Neural progenitor cell (in vitro differentiated cells): Measurements from ENCODE around the gene TARBP1. TPM values are rescaled to one million over a fixed set of nuclear protein-coding genes. Genes with fewer than 3 reads are reported as not detected.

ENCODE experiments used
- DNase-seq: peaks from one replicate; pipeline ENCODE4 v3.0.0-alpha.2; 2016; ENCODE audit warnings: low spot score
- H2AFZ ChIP-seq: fragments of 200-600 bp; sonication (generic); replicated peaks from 2 replicates; pipeline ENCODE4 v1.6.1; 2016; ENCODE audit warnings: antibody characterized with exemption
- H3F3A ChIP-seq: fragments of 200-600 bp; sonication (generic); 2 replicates; pipeline ENCODE4 v1.6.1; 2016; ENCODE audit warnings: antibody characterized with exemption, low read depth
- H3K27ac ChIP-seq: fragments of 200-600 bp; sonication (generic); 2 replicates; pipeline ENCODE4 v1.5.1; 2016; ENCODE audit warnings: mild to moderate bottlenecking
- H3K27me3 ChIP-seq: fragments of 200-600 bp; sonication (generic); 2 replicates; pipeline ENCODE4 v1.6.1; 2016; ENCODE audit warnings: mild to moderate bottlenecking, moderate library complexity
- H3K36me3 ChIP-seq: fragments of 200-600 bp; sonication (generic); 2 replicates; pipeline ENCODE4 v1.5.1; 2016
- H3K4me1 ChIP-seq: fragments of 200-600 bp; sonication (generic); 2 replicates; pipeline ENCODE4 v1.6.1; 2016; ENCODE audit warnings: mixed run types
- H3K4me2 ChIP-seq: fragments of 200-600 bp; sonication (generic); 2 replicates; pipeline ENCODE4 v1.6.1; 2016
- H3K4me3 ChIP-seq: fragments of 200-600 bp; sonication (generic); 2 replicates; pipeline ENCODE4 v1.5.1; 2016
- H3K79me2 ChIP-seq: fragments of 200-600 bp; sonication (generic); 2 replicates; pipeline ENCODE4 v1.6.1; 2016; ENCODE audit warnings: low read depth
- H3K9ac ChIP-seq: fragments of 200-600 bp; sonication (generic); 2 replicates; pipeline ENCODE4 v1.6.1; 2016
- H3K9me3 ChIP-seq: fragments of 200-600 bp; sonication (generic); 2 replicates; pipeline ENCODE4 v1.5.1; 2016; ENCODE audit warnings: low read depth
- H4K20me1 ChIP-seq: fragments of 200-600 bp; sonication (generic); 2 replicates; pipeline ENCODE4 v1.6.1; 2016; ENCODE audit warnings: low read depth
- H3K27ac Mint-ChIP-seq: 3 replicates; pipeline ENCODE4 v1.8.0; 2021; ENCODE audit warnings: mixed read lengths
- H3K27me3 Mint-ChIP-seq: 2 replicates; pipeline ENCODE4 v1.8.0; 2022; ENCODE audit warnings: low read depth, mild to moderate bottlenecking, inconsistent platforms, moderate library complexity, mixed read lengths; ENCODE audit not compliant: insufficient read depth
- H3K36me3 Mint-ChIP-seq: 3 replicates; pipeline ENCODE4 v1.8.0; 2021; ENCODE audit warnings: mixed read lengths
- H3K4me1 Mint-ChIP-seq: 3 replicates; pipeline ENCODE4 v1.8.0; 2021; ENCODE audit warnings: mixed read lengths
- H3K4me3 Mint-ChIP-seq: 3 replicates; pipeline ENCODE4 v1.8.0; 2021; ENCODE audit warnings: mild to moderate bottlenecking, moderate library complexity, mixed read lengths
- H3K9me3 Mint-ChIP-seq: 3 replicates; pipeline ENCODE4 v1.8.0; 2020; ENCODE audit warnings: mixed read lengths
- EZH2 ChIP-seq: fragments of 200-600 bp; sonication (generic); IDR thresholded peaks from 2 replicates; pipeline ENCODE4 v1.6.1; 2017; ENCODE audit warnings: antibody characterized with exemption, mild to moderate bottlenecking, moderate library complexity
- EZH2phosphoT487 ChIP-seq: fragments of 200-600 bp; sonication (generic); IDR thresholded peaks from 2 replicates; pipeline ENCODE4 v1.6.1; 2017; ENCODE audit warnings: antibody characterized with exemption
- total RNA-seq: library from RNA; depleted of rRNA; stranded (reverse); fragments of >200 nt; gene quantifications from 2 replicates; pipeline ENCODE4 v1.2.3, GENCODE V29; 2015; ENCODE audit warnings: low replicate concordance
- TF ChIP-seq, protein P1 (sequence below): fragments of 200-600 bp; sonication (generic); IDR thresholded peaks from 2 replicates; pipeline ENCODE4 v1.5.1; 2017; ENCODE audit warnings: antibody characterized with exemption, mild to moderate bottlenecking

TARBP1 gene
- total RNA-seq, 1 donor from 2014 or later: 99.0 TPM

DNA sequence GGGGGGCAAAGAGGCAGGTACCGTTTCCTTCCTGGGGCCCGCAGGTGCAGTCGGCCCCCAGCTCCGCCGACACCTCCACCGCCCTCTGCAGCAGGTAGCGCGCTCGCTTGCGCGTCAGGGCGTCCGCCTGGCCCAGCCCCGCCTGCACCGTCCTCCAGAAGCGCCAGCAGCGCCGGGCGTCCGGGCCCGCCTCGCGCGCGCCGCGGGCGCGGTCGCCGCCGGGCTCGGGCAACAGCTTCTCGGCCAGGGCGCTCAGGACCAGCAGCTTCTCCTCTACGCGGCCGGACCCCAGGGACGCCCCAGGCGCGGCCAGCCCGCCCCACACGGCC, 863 bp downstream of the TARBP1 start:
- Mint-ChIP-seq H3K4me3 (peak overlapping the region; percentile 91), H3K9me3 (no peaks in the 10 kb centered on the region), H3K36me3 (no peaks in the 10 kb centered on the region), H3K4me1 (peaks cover 14% of the 10 kb centered on the region), H3K27ac (no peak overlapping the region), H3K27me3 (peaks cover 2% of the 10 kb centered on the region)
- H3K27me3 ChIP-seq: peaks cover 13% of the 10 kb centered on the region
- H2AFZ ChIP-seq: peak overlapping the region; percentile 5
- H3K4me2 ChIP-seq: peak overlapping the region; percentile 89
- no peak overlapping the region for H3K9ac ChIP-seq
- H3K4me1 ChIP-seq: peaks cover 26% of the 10 kb centered on the region
- DNase-seq: peak; percentile 78
- H4K20me1 ChIP-seq: peaks cover 18% of the 10 kb centered on the region
- peaks cover 49% of the 10 kb centered on the region for H3K79me2 ChIP-seq
- no peak overlapping the region for H3K27ac ChIP-seq
- peaks cover 5% of the 10 kb centered on the region for H3F3A ChIP-seq
- no peaks in the 10 kb centered on the region for H3K36me3 ChIP-seq
- no peaks in the 10 kb centered on the region for H3K9me3 ChIP-seq
- TF ChIP-seq, protein P1, sequence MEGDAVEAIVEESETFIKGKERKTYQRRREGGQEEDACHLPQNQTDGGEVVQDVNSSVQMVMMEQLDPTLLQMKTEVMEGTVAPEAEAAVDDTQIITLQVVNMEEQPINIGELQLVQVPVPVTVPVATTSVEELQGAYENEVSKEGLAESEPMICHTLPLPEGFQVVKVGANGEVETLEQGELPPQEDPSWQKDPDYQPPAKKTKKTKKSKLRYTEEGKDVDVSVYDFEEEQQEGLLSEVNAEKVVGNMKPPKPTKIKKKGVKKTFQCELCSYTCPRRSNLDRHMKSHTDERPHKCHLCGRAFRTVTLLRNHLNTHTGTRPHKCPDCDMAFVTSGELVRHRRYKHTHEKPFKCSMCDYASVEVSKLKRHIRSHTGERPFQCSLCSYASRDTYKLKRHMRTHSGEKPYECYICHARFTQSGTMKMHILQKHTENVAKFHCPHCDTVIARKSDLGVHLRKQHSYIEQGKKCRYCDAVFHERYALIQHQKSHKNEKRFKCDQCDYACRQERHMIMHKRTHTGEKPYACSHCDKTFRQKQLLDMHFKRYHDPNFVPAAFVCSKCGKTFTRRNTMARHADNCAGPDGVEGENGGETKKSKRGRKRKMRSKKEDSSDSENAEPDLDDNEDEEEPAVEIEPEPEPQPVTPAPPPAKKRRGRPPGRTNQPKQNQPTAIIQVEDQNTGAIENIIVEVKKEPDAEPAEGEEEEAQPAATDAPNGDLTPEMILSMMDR: no peak
- TF ChIP-seq EZH2phosphoT487 (no peak), EZH2 (no peak)
- H3K4me3 ChIP-seq: peak overlapping the region; percentile 78

DNA sequence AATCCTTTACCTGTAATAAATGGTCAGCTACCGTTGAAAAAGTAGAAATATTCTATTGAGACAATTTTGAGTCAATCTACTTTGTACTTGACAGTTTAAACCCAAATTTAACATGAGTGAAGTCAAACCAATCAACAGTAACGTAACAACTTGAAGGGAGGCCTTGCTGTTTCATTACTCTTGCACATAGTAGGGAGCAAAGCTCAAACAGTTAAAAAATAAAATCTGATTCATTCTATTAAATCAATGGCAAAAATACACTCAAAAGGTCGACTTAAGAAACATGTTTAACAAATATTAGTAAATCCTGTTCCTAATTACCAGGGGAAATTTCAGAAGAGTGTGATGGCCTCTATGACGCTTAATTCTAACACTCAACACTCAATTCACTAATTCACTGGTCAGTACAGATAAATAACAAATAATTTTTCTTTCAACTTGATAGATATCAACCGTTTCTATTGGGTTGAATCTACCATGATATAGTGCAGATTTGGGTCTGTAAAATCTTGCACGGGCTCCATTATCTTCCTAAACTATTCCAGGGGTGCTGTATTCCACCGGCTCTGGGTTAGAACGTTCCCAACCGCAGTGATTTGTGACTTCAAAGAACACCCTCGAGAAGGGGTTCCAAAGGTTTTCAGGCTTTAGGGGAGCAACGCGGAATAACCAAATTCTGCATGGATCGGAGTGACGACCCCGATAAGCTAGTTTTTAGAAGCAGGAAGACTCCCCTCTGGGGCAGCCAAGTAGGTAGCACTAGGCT, 1.4 kb downstream of the TARBP1 start:
- Histone ChIP-seq H3K4me1 (peaks cover 26% of the 10 kb centered on the region), H3K36me3 (no peaks in the 10 kb centered on the region), H3K4me2 (peak overlapping the region; percentile 89), H3K4me3 (peak overlapping the region; percentile 78), H3K9ac (no peak overlapping the region), H2AFZ (peak overlapping the region; percentile 5), H3K27me3 (peaks cover 7% of the 10 kb centered on the region), H3F3A (peaks cover 5% of the 10 kb centered on the region), H3K27ac (no peak overlapping the region), H3K79me2 (peaks cover 55% of the 10 kb centered on the region), H3K9me3 (no peaks in the 10 kb centered on the region), H4K20me1 (peaks cover 18% of the 10 kb centered on the region)
- Mint-ChIP-seq H3K9me3 (no peaks in the 10 kb centered on the region), H3K27ac (peak overlapping the region; percentile 55), H3K4me3 (peak overlapping the region; percentile 91), H3K4me1 (peaks cover 14% of the 10 kb centered on the region), H3K27me3 (peaks cover 2% of the 10 kb centered on the region), H3K36me3 (no peaks in the 10 kb centered on the region)
- peak; percentile 11 for DNase-seq
- TF ChIP-seq, protein P1: no peak
- TF ChIP-seq EZH2phosphoT487 (no peak), EZH2 (no peak)

GRCh38 chr1:234476172-234476571, 2.8 kb downstream of the TARBP1 start:
- peaks cover 26% of the 10 kb centered on the region for H3K4me1 ChIP-seq
- no peaks in the 10 kb centered on the region for H3K27me3 ChIP-seq
- H3K36me3 ChIP-seq: no peaks in the 10 kb centered on the region
- peaks cover 14% of the 10 kb centered on the region for H3K4me1 Mint-ChIP-seq
- TF ChIP-seq, protein P1: no peak
- TF ChIP-seq EZH2: no peak
- no peak for TF ChIP-seq EZH2phosphoT487
- H3K27me3 Mint-ChIP-seq: peaks cover 2% of the 10 kb centered on the region
- no peak overlapping the region for H3K27ac ChIP-seq
- H3K4me3 Mint-ChIP-seq: peak overlapping the region; percentile 2
- H3K4me2 ChIP-seq: no peak overlapping the region
- no peak overlapping the region for H3K27ac Mint-ChIP-seq
- no peak overlapping the region for H3K9ac ChIP-seq
- H2AFZ ChIP-seq: no peak overlapping the region
- H3K9me3 ChIP-seq: no peaks in the 10 kb centered on the region
- H3F3A ChIP-seq: peaks cover 5% of the 10 kb centered on the region
- peaks cover 58% of the 10 kb centered on the region for H3K79me2 ChIP-seq
- peaks cover 2% of the 10 kb centered on the region for H3K36me3 Mint-ChIP-seq
- H3K4me3 ChIP-seq: no peak overlapping the region
- no peaks in the 10 kb centered on the region for H3K9me3 Mint-ChIP-seq
- peaks cover 18% of the 10 kb centered on the region for H4K20me1 ChIP-seq
- no peak for DNase-seq
